Gastroesophageal sphincter (tissue), 4 donors: ENCODE data around the gene NINL. TPM values are rescaled to one million over a fixed set of nuclear protein-coding genes. Genes with fewer than 3 reads are reported as not detected.

Experiments used
- ATAC-seq: fragments of 150-250 bp; one replicate; pipeline ENCODE4 v1.9.1; 2016; ENCODE audit warnings: mild to moderate bottlenecking, moderate library complexity
- H3K27ac ChIP-seq, 4 donors: fragments of 200-600 bp; sonication (generic) in 3 of 4; 1 replicate in 3 of 4; 2 replicates in 1 of 4; pipeline ENCODE4 v1.5.1; 2016 to 2019
- H3K27me3 ChIP-seq: fragments of 200-600 bp; sonication (generic); one replicate; pipeline ENCODE4 v1.5.1; 2019
- H3K36me3 ChIP-seq, 2 donors: fragments of 200-600 bp; sonication (generic); one replicate each; pipeline ENCODE4 v1.5.1; 2019; ENCODE audit warnings: control low read depth in 1 of 2
- H3K4me1 ChIP-seq, 3 donors: fragments of 200-600 bp; sonication (generic); 1 replicate in 2 of 3; 2 replicates in 1 of 3; pipeline ENCODE4 v1.5.1; 2016 to 2019; ENCODE audit warnings: control low read depth in 2 of 3
- H3K4me3 ChIP-seq, 2 donors: fragments of 200-600 bp; sonication (generic); one replicate each; pipeline ENCODE4 v1.5.1; 2019; ENCODE audit warnings: mild to moderate bottlenecking in 1 of 2, moderate library complexity in 1 of 2
- H3K9me3 ChIP-seq, 3 donors: fragments of 200-600 bp; sonication (generic); one replicate each; pipeline ENCODE4 v1.5.1; 2017 to 2019; ENCODE audit warnings: control low read depth in 2 of 3
- EP300 ChIP-seq: sonication (generic); formaldehyde crosslinking; IDR thresholded peaks from one replicate; pipeline ENCODE4 v1.6.1; 2017; ENCODE audit warnings: antibody characterized with exemption, mild to moderate bottlenecking
- POLR2A ChIP-seq, 2 donors: fragments of 450-650 bp; IDR thresholded peaks; one replicate each; pipeline ENCODE4 v1.6.1; 2017; ENCODE audit warnings: antibody characterized with exemption in 2 of 2, mild to moderate bottlenecking in 2 of 2, moderate library complexity in 1 of 2
- POLR2AphosphoS5 ChIP-seq: sonication (generic); formaldehyde crosslinking; IDR thresholded peaks from one replicate; pipeline ENCODE4 v1.6.1; 2017; ENCODE audit warnings: antibody characterized with exemption
- WGBS, 2 donors: methylation state at CpG; one replicate each; pipeline ENCODE4 v1.1.5; 2018; ENCODE audit warnings: low coverage in 1 of 2; 5-methylcytosine and 5-hydroxymethylcytosine counted together
- small RNA-seq, 4 donors: library from RNA; depleted of rRNA; stranded (forward); fragments of <200 nt; gene quantifications; one replicate each; pipeline ENCODE3, GENCODE V24; 2016
- total RNA-seq, 4 donors: library from RNA; depleted of rRNA; stranded (reverse); fragments of >200 nt; gene quantifications; one replicate each; pipeline ENCODE4 v1.1.0, GENCODE V29; 2016
- TF ChIP-seq, protein P1 (sequence below), 4 experiments: fragments of 200-600 bp in 2 of 4; fragments of 450-650 bp in 2 of 4; sonication (generic) in 1 of 4; IDR thresholded peaks; one replicate each; pipeline ENCODE4 v1.5.1; 2017 to 2019; ENCODE audit warnings: antibody characterized with exemption in 4 of 4, mild to moderate bottlenecking in 2 of 4, moderate library complexity in 2 of 4

The NINL gene
- total RNA-seq, 4 donors from 2014 or later = 4.2 to 7.5 (median 5.8) TPM

GRCh38 chr20:25407311-25408169 is 177.8 kb downstream of the NINL start, which contains the start of gene GINS1:
Gene GINS1 (plus strand): TSS chr20:25407673. CDS start chr20:25407821, 148 bp downstream.
- Histone ChIP-seq H3K4me1 (peaks cover 0 to 10% (median 0%) of the 10 kb centered on the region in 3 donors), H3K27me3 (no peaks in the 10 kb centered on the region), H3K4me3 (peak within 1 kb of the TSS; percentile 64 to 81), H3K9me3 (peaks cover 0 to 14% (median 0%) of the 10 kb centered on the region in 3 donors), H3K27ac (peak within 1 kb of the TSS in 3 of 4 donors; percentile 51 to 72 (median 53)), H3K36me3 (no peaks in the 10 kb centered on the region)
- TF ChIP-seq POLR2A (IDR thresholded peaks at IDR 0.05) = no peak
- TF ChIP-seq EP300 = no peak
- TF ChIP-seq POLR2AphosphoS5 = peak; percentile 59
- TF ChIP-seq, protein P1, sequence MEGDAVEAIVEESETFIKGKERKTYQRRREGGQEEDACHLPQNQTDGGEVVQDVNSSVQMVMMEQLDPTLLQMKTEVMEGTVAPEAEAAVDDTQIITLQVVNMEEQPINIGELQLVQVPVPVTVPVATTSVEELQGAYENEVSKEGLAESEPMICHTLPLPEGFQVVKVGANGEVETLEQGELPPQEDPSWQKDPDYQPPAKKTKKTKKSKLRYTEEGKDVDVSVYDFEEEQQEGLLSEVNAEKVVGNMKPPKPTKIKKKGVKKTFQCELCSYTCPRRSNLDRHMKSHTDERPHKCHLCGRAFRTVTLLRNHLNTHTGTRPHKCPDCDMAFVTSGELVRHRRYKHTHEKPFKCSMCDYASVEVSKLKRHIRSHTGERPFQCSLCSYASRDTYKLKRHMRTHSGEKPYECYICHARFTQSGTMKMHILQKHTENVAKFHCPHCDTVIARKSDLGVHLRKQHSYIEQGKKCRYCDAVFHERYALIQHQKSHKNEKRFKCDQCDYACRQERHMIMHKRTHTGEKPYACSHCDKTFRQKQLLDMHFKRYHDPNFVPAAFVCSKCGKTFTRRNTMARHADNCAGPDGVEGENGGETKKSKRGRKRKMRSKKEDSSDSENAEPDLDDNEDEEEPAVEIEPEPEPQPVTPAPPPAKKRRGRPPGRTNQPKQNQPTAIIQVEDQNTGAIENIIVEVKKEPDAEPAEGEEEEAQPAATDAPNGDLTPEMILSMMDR (IDR thresholded peaks at IDR 0.05) = peak in 1 of 4 experiments; percentile 14
- 2 to 7% methylated on average over 9 to 20 of the region's 56 CpGs for WGBS, 2 donors
- peak; percentile 84 for ATAC-seq

Small RNAs within 50 kb of the gene (small RNA-seq; reads per million reads assigned to genes)
- gene RNU6ATAC17P = 0 reads per million in 4 donors

Other genes starting within 250 kb of the NINL start
- 10 to 100 TPM; 19.2 to 45.9 (median 39.3) TPM for gene ABHD12, start 194.7 kb downstream of the NINL start, total RNA-seq
- 1 to 10 TPM in 2 of 4 donors, under 1 TPM in 1, not detected in 1; 0.31 to 1.2 (median 1.2) TPM for gene GINS1, start 177.9 kb downstream of the NINL start, total RNA-seq
- 1 to 10 TPM; 5.0 to 7.7 (median 5.6) TPM for gene NANP, start 38.5 kb upstream of the NINL start, total RNA-seq
- gene ZNF337, start 111.3 kb upstream of the NINL start, total RNA-seq = 10 to 100 TPM; 14.9 to 23.3 (median 18.7) TPM